ENCODE measurements around the gene SRSF12. TPM values are rescaled to one million over a fixed set of nuclear protein-coding genes. Genes with fewer than 3 reads are reported as not detected.

Gene SRSF12
- total and polyA plus RNA-seq, 2 experiments from 2014 or later, result 5.6 to 5.7 TPM

GRCh38 chr6:89085409-89086205, 32.3 kb downstream of the SRSF12 start:
- no peak overlapping the region for H3K4me2 ChIP-seq
- H3K36me3 ChIP-seq (replicated peaks; ENCODE audit: insufficient read depth, low read depth), result no peaks in the 10 kb centered on the region
- WGBS (ENCODE audit: low lambda C conversion rate, missing lambda C conversion rate), result 96% methylated on average over 12 of the region's 12 CpGs
- H2AFZ ChIP-seq, result no peak overlapping the region
- no peak overlapping the region for H3K4me3 ChIP-seq
- DNase-seq (ENCODE audit: low spot score), result no peak
- peaks cover 56% of the 10 kb centered on the region for H3K79me2 ChIP-seq
- TF ChIP-seq EZH2phosphoT487 (IDR thresholded peaks at IDR 0.05; ENCODE audit: low read depth, severe bottlenecking, unreplicated experiment) (no peak), CTCF (IDR thresholded peaks at IDR 0.05; ENCODE audit: poor library complexity) (no peak), EZH2 (IDR thresholded peaks at IDR 0.05; ENCODE audit: borderline replicate concordance) (no peak)
- H3K9me2 ChIP-seq (replicated peaks; ENCODE audit: insufficient read depth), result no peaks in the 10 kb centered on the region
- H4K20me1 ChIP-seq (ENCODE audit: insufficient read depth, poor library complexity, severe bottlenecking), result peaks cover 60% of the 10 kb centered on the region
- H3K9me3 ChIP-seq (ENCODE audit: low read depth), result no peaks in the 10 kb centered on the region
- H3K4me1 ChIP-seq (ENCODE audit: insufficient read depth), result peaks cover 21% of the 10 kb centered on the region
- H3K27ac ChIP-seq, result peak overlapping the region; percentile 19
- H3K27me3 ChIP-seq, result no peaks in the 10 kb centered on the region

- no peaks in the 10 kb centered on the region for H3K36me3 ChIP-seq (replicated peaks; ENCODE audit: insufficient read depth, low read depth)
- peak overlapping the region; percentile 19 for H3K27ac ChIP-seq
- no peaks in the 10 kb centered on the region for H3K9me2 ChIP-seq (replicated peaks; ENCODE audit: insufficient read depth)
- peaks cover 54% of the 10 kb centered on the region for H3K79me2 ChIP-seq
- no peak overlapping the region for H3K4me3 ChIP-seq
- no peak overlapping the region for H2AFZ ChIP-seq
- no peaks in the 10 kb centered on the region for H3K27me3 ChIP-seq
- peaks cover 60% of the 10 kb centered on the region for H4K20me1 ChIP-seq (ENCODE audit: insufficient read depth, poor library complexity, severe bottlenecking)
- H3K4me1 ChIP-seq (ENCODE audit: insufficient read depth), result peaks cover 21% of the 10 kb centered on the region
- TF ChIP-seq EZH2 (IDR thresholded peaks at IDR 0.05; ENCODE audit: borderline replicate concordance), result no peak
- H3K4me2 ChIP-seq, result peak overlapping the region; percentile 79
- H3K9me3 ChIP-seq (ENCODE audit: low read depth), result no peaks in the 10 kb centered on the region
- WGBS (ENCODE audit: low lambda C conversion rate, missing lambda C conversion rate), result 70% methylated on average over 3 of the region's 3 CpGs
- no peak for DNase-seq (ENCODE audit: low spot score)
Observed at GRCh38 chr6:89084954-89085353, 32.9 kb downstream of the SRSF12 start.

- H4K20me1 ChIP-seq (ENCODE audit: insufficient read depth, poor library complexity, severe bottlenecking), result peaks cover 60% of the 10 kb centered on the region
- peaks cover 54% of the 10 kb centered on the region for H3K79me2 ChIP-seq
- peak overlapping the region; percentile 79 for H3K4me2 ChIP-seq
- H3K9me3 ChIP-seq (ENCODE audit: low read depth), result no peaks in the 10 kb centered on the region
- DNase-seq (ENCODE audit: low spot score), result no peak
- H3K4me3 ChIP-seq, result no peak overlapping the region
- H3K9me2 ChIP-seq (replicated peaks; ENCODE audit: insufficient read depth), result no peaks in the 10 kb centered on the region
- no peaks in the 10 kb centered on the region for H3K36me3 ChIP-seq (replicated peaks; ENCODE audit: insufficient read depth, low read depth)
- H3K4me1 ChIP-seq (ENCODE audit: insufficient read depth), result peaks cover 21% of the 10 kb centered on the region
- no peak overlapping the region for H3K27ac ChIP-seq
- H3K27me3 ChIP-seq, result no peaks in the 10 kb centered on the region
- TF ChIP-seq CTCF (IDR thresholded peaks at IDR 0.05; ENCODE audit: poor library complexity), result no peak
- no peak for TF ChIP-seq EZH2phosphoT487 (IDR thresholded peaks at IDR 0.05; ENCODE audit: low read depth, severe bottlenecking, unreplicated experiment)
- no peak for TF ChIP-seq EZH2 (IDR thresholded peaks at IDR 0.05; ENCODE audit: borderline replicate concordance)
- no peak overlapping the region for H2AFZ ChIP-seq
Observed at GRCh38 chr6:89084542-89084941, 33.3 kb downstream of the SRSF12 start.

GRCh38 chr6:89082486-89082891, 35.4 kb downstream of the SRSF12 start:
- DNase-seq (ENCODE audit: low spot score), result peak; percentile 32
- no peaks in the 10 kb centered on the region for H3K27me3 ChIP-seq
- 1% methylated on average over 9 of the region's 9 CpGs for WGBS (ENCODE audit: low lambda C conversion rate, missing lambda C conversion rate)
- TF ChIP-seq EZH2 (IDR thresholded peaks at IDR 0.05; ENCODE audit: borderline replicate concordance) (no peak), EZH2phosphoT487 (IDR thresholded peaks at IDR 0.05; ENCODE audit: low read depth, severe bottlenecking, unreplicated experiment) (no peak), CTCF (IDR thresholded peaks at IDR 0.05; ENCODE audit: poor library complexity) (no peak)
- H3K79me2 ChIP-seq, result peaks cover 54% of the 10 kb centered on the region
- peaks cover 57% of the 10 kb centered on the region for H4K20me1 ChIP-seq (ENCODE audit: insufficient read depth, poor library complexity, severe bottlenecking)
- H3K9me3 ChIP-seq (ENCODE audit: low read depth), result no peaks in the 10 kb centered on the region
- H3K9me2 ChIP-seq (replicated peaks; ENCODE audit: insufficient read depth), result no peaks in the 10 kb centered on the region
- H3K4me2 ChIP-seq, result peak overlapping the region; percentile 79
- H3K36me3 ChIP-seq (replicated peaks; ENCODE audit: insufficient read depth, low read depth), result no peaks in the 10 kb centered on the region
- H3K27ac ChIP-seq, result peak overlapping the region; percentile 100
- no peak overlapping the region for H2AFZ ChIP-seq
- H3K4me3 ChIP-seq, result peak overlapping the region; percentile 66
- peaks cover 21% of the 10 kb centered on the region for H3K4me1 ChIP-seq (ENCODE audit: insufficient read depth)
